HG02970 (cell line): ENCODE measurements around the gene GPR132.
"Not testable (repeated sequence)": the region's sequence is repeated elsewhere in the genome, so short reads cannot be mapped to it uniquely, and the experiment has no call there.

ENCODE experiments used
- ATAC-seq: cut with Tn5 transposase; IDR thresholded peaks from one replicate; pipeline ENCODE4 v1.9.1; 2021; ENCODE audit warnings: mild to moderate bottlenecking, moderate library complexity, moderate number of reproducible peaks; ENCODE audit not compliant: unreplicated experiment, low FRiP score

GPR132 gene

GRCh38 chr14:105045710-105046326 is 19.4 kb downstream of the GPR132 start:
- no peak for ATAC-seq

GRCh38 chr14:105043641-105044040 is 21.6 kb downstream of the GPR132 start:
- ATAC-seq: no peak

GRCh38 chr14:105042813-105043212 is 22.4 kb downstream of the GPR132 start:
- ATAC-seq: no peak

GRCh38 chr14:105041841-105042765 is 23.1 kb downstream of the GPR132 start:
- no peak for ATAC-seq

- no peak for ATAC-seq
Observed at GRCh38 chr14:105039458-105040205, 25.6 kb downstream of the GPR132 start.

- ATAC-seq: not testable (repeated sequence)
Observed at GRCh38 chr14:105035616-105036015, 29.6 kb downstream of the GPR132 start.

GRCh38 chr14:105034315-105035039 is 30.8 kb downstream of the GPR132 start:
- ATAC-seq: no peak

GRCh38 chr14:105033412-105033900 is 31.8 kb downstream of the GPR132 start:
- not testable (repeated sequence) for ATAC-seq

GRCh38 chr14:105032451-105032901 is 32.8 kb downstream of the GPR132 start:
- ATAC-seq: not testable (repeated sequence)

GRCh38 chr14:105030836-105031396 is 34.3 kb downstream of the GPR132 start:
- no peak for ATAC-seq

GRCh38 chr14:105030194-105030593 is 35.0 kb downstream of the GPR132 start:
- ATAC-seq: no peak

- no peak for ATAC-seq
Observed at GRCh38 chr14:105029402-105029801, 35.8 kb downstream of the GPR132 start.

- no peak for ATAC-seq
Observed at GRCh38 chr14:105028251-105028927, 36.8 kb downstream of the GPR132 start.

- not testable (repeated sequence) for ATAC-seq
Observed at GRCh38 chr14:105027718-105028117, 37.5 kb downstream of the GPR132 start.

GRCh38 chr14:105026802-105027563 is 38.2 kb downstream of the GPR132 start:
- no peak for ATAC-seq

- no peak for ATAC-seq
Observed at GRCh38 chr14:105026033-105026785, 39.0 kb downstream of the GPR132 start.

GRCh38 chr14:105025429-105025828 is 39.8 kb downstream of the GPR132 start:
- no peak for ATAC-seq
